HG03460 (cell line): Measurements from ENCODE around the gene CCNQ.

Source experiments
- ATAC-seq: cut with Tn5 transposase; IDR thresholded peaks from one replicate; pipeline ENCODE4 v1.9.1; 2021; ENCODE audit not compliant: unreplicated experiment

CCNQ gene

GRCh38 chrX:153576239-153576870 is 22.6 kb downstream of the CCNQ start:
- ATAC-seq = no peak

GRCh38 chrX:153573984-153574383 is 25.0 kb downstream of the CCNQ start:
- no peak for ATAC-seq

GRCh38 chrX:153572601-153573000 is 26.3 kb downstream of the CCNQ start:
- ATAC-seq = no peak

- ATAC-seq = no peak
These were observed 27.4 kb downstream of the CCNQ start for GRCh38 chrX:153571534-153571908.

- ATAC-seq = no peak
These were observed 29.5 kb downstream of the CCNQ start for GRCh38 chrX:153569475-153569874.

- no peak for ATAC-seq
These were observed 30.4 kb downstream of the CCNQ start for GRCh38 chrX:153568451-153569011.

- no peak for ATAC-seq
These were observed 32.9 kb downstream of the CCNQ start for GRCh38 chrX:153565996-153566580.

GRCh38 chrX:153564047-153564606 is 34.8 kb downstream of the CCNQ start:
- ATAC-seq = no peak

GRCh38 chrX:153562546-153562945 is 36.4 kb downstream of the CCNQ start:
- no peak for ATAC-seq

GRCh38 chrX:153561337-153561736 is 37.6 kb downstream of the CCNQ start:
- no peak for ATAC-seq

- ATAC-seq = no peak
These were observed 38.5 kb downstream of the CCNQ start for GRCh38 chrX:153560466-153560865.

GRCh38 chrX:153560000-153560399 is 38.9 kb downstream of the CCNQ start:
- no peak for ATAC-seq

- ATAC-seq = no peak
These were observed 41.2 kb downstream of the CCNQ start for GRCh38 chrX:153557618-153558355.

GRCh38 chrX:153556767-153557166 is 42.2 kb downstream of the CCNQ start:
- no peak for ATAC-seq

- no peak for ATAC-seq
These were observed 44.3 kb downstream of the CCNQ start for GRCh38 chrX:153554519-153555167.

- ATAC-seq = no peak
These were observed 47.8 kb downstream of the CCNQ start for GRCh38 chrX:153551135-153551534.

- ATAC-seq = no peak
These were observed 49.1 kb downstream of the CCNQ start for GRCh38 chrX:153549807-153550206.

GRCh38 chrX:153549231-153549630 is 49.7 kb downstream of the CCNQ start:
- no peak for ATAC-seq

GRCh38 chrX:153547195-153547594 is 51.7 kb downstream of the CCNQ start:
- ATAC-seq = no peak

GRCh38 chrX:153546386-153546785 is 52.6 kb downstream of the CCNQ start:
- no peak for ATAC-seq

GRCh38 chrX:153544727-153545126 is 54.2 kb downstream of the CCNQ start:
- ATAC-seq = no peak
